Brain pericyte (primary cell): ENCODE results near the gene DNAH6.
"Not testable (repeated sequence)": the region's sequence is repeated elsewhere in the genome, so short reads cannot be mapped to it uniquely, and the experiment has no call there.

Experiments used
- DNase-seq: peaks from one replicate; pipeline ENCODE4 v3.0.0-alpha.2; 2012; ENCODE audit warnings: low read depth, low spot score

DNAH6 gene

GRCh38 chr2:84511024-84511423, 5.3 kb upstream of the DNAH6 start:
- DNase-seq, result not testable (repeated sequence)

- DNase-seq, result no peak
Measured at GRCh38 chr2:84515788-84516187, 510 bp upstream of the DNAH6 start.

GRCh38 chr2:84519332-84519957, 3.1 kb downstream of the DNAH6 start:
- no peak for DNase-seq

GRCh38 chr2:84526562-84526961, 10.3 kb downstream of the DNAH6 start:
- DNase-seq, result no peak

GRCh38 chr2:84527137-84528129, 11.1 kb downstream of the DNAH6 start:
- no peak for DNase-seq

- DNase-seq, result no peak
Measured at GRCh38 chr2:84532291-84532690, 16.0 kb downstream of the DNAH6 start.

GRCh38 chr2:84534225-84534624, 17.9 kb downstream of the DNAH6 start:
- DNase-seq, result no peak

- no peak for DNase-seq
Measured at GRCh38 chr2:84537251-84537650, 21.0 kb downstream of the DNAH6 start.

- no peak for DNase-seq
Measured at GRCh38 chr2:84539729-84540128, 23.4 kb downstream of the DNAH6 start.

GRCh38 chr2:84545005-84545404, 28.7 kb downstream of the DNAH6 start:
- DNase-seq, result no peak

GRCh38 chr2:84546551-84546950, 30.3 kb downstream of the DNAH6 start:
- no peak for DNase-seq

- no peak for DNase-seq
Measured at GRCh38 chr2:84548303-84548702, 32.0 kb downstream of the DNAH6 start.

- DNase-seq, result no peak
Measured at GRCh38 chr2:84550916-84551315, 34.6 kb downstream of the DNAH6 start.

- not testable (repeated sequence) for DNase-seq
Measured at GRCh38 chr2:84551526-84551925, 35.2 kb downstream of the DNAH6 start.

- DNase-seq, result no peak
Measured at GRCh38 chr2:84556190-84556589, 39.9 kb downstream of the DNAH6 start.

GRCh38 chr2:84559838-84560237, 43.5 kb downstream of the DNAH6 start:
- DNase-seq, result no peak

GRCh38 chr2:84579661-84580060, 63.4 kb downstream of the DNAH6 start:
- no peak for DNase-seq

- no peak for DNase-seq
Measured at GRCh38 chr2:84603911-84604310, 87.6 kb downstream of the DNAH6 start.

- no peak for DNase-seq
Measured at GRCh38 chr2:84613082-84613481, 96.8 kb downstream of the DNAH6 start.

GRCh38 chr2:84619794-84620371, 103.6 kb downstream of the DNAH6 start:
- no peak for DNase-seq

GRCh38 chr2:84628486-84628885, 112.2 kb downstream of the DNAH6 start:
- no peak for DNase-seq

- DNase-seq, result no peak
Measured at GRCh38 chr2:84629550-84629949, 113.3 kb downstream of the DNAH6 start.

GRCh38 chr2:84631047-84631446, 114.7 kb downstream of the DNAH6 start:
- DNase-seq, result peak; percentile 2
